Osteoblast (primary cell): ENCODE data around the gene PLCL2. TPM values are rescaled to one million over a fixed set of nuclear protein-coding genes. Genes with fewer than 3 reads are reported as not detected.
A peak's percentile ranks its signal among the peaks of the same experiment; 100 is the strongest.
"Not testable (repeated sequence)": the region's sequence is repeated elsewhere in the genome, so short reads cannot be mapped to it uniquely, and the experiment has no call there.

Source experiments
- DNase-seq: peaks from one replicate; pipeline ENCODE4 v3.0.0; 2011; ENCODE audit warnings: low spot score, mixed read lengths; ENCODE audit not compliant: insufficient read length; ENCODE audit errors: missing footprints
- H2AFZ ChIP-seq: 2 replicates; pipeline ENCODE4 v1.6.0; 2011; ENCODE audit warnings: mild to moderate bottlenecking, low read length
- H3K27ac ChIP-seq: 2 replicates; pipeline ENCODE4 v1.5.1; 2011; ENCODE audit warnings: mild to moderate bottlenecking, low read depth, low read length, moderate library complexity
- H3K27me3 ChIP-seq: 2 replicates; pipeline ENCODE4 v1.6.0; 2012; ENCODE audit warnings: mild to moderate bottlenecking, control low read depth, inconsistent platforms, low read length, moderate library complexity; ENCODE audit not compliant: insufficient read depth
- H3K36me3 ChIP-seq: 2 replicates; pipeline ENCODE4 v1.5.1; 2011; ENCODE audit warnings: mild to moderate bottlenecking, low read length, control low read depth, moderate library complexity; ENCODE audit not compliant: insufficient read depth
- H3K4me1 ChIP-seq: 2 replicates; pipeline ENCODE4 v1.5.1; 2011; ENCODE audit warnings: mild to moderate bottlenecking, low read length, control low read depth, moderate library complexity; ENCODE audit not compliant: insufficient read depth
- H3K4me2 ChIP-seq: 2 replicates; pipeline ENCODE4 v1.6.0; 2011; ENCODE audit warnings: mild to moderate bottlenecking, low read length; ENCODE audit not compliant: insufficient read depth
- H3K4me3 ChIP-seq: fragments of 200-600 bp; sonication (generic); 3 replicates; pipeline ENCODE4 v1.5.1; 2012; ENCODE audit warnings: mild to moderate bottlenecking, low read length, inconsistent platforms; ENCODE audit not compliant: insufficient read depth
- H3K79me2 ChIP-seq: 2 replicates; pipeline ENCODE4 v1.6.0; 2012; ENCODE audit warnings: mild to moderate bottlenecking, low read length, control low read depth, inconsistent platforms; ENCODE audit not compliant: insufficient read depth
- H3K9me3 ChIP-seq: 2 replicates; pipeline ENCODE4 v1.5.1; 2011; ENCODE audit warnings: low read depth, low read length, control low read depth
- H4K20me1 ChIP-seq: 2 replicates; pipeline ENCODE4 v1.6.0; 2012; ENCODE audit warnings: mild to moderate bottlenecking, low read length, control low read depth; ENCODE audit not compliant: insufficient read depth
- total RNA-seq: library from RNA; depleted of rRNA; stranded (reverse); fragments of >200 nt; gene quantifications from 2 replicates; pipeline ENCODE4 v1.2.3, GENCODE V29; 2012
- TF ChIP-seq, protein P1 (sequence below): IDR thresholded peaks from 2 replicates; pipeline ENCODE4 v1.5.1; 2011; ENCODE audit warnings: mild to moderate bottlenecking, low read depth, low read length, moderate library complexity; ENCODE audit errors: extremely low read depth

The PLCL2 gene
- total RNA-seq, 1 donor: 5.1 TPM

DNA sequence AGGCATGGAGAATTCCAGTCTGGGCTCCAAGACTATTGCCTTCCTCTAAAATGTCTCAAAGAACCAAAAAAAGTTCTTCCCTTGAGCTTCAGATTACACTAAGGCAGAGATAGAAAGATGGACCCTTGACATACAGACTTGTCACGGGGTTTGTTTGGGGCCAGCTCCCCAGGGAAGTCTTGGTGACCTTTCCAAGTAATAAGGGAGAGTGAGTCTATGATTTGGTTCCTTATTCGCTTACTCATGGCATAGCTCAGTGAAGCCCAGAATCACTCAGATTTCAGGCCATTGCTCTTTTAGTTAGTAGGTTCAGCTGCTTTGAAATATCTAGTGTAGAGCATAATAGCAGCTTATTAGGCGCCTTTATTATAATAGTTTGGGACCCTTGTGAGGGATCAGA lies 90.3 kb downstream of the PLCL2 start:
- no peak for DNase-seq
- Histone ChIP-seq H2AFZ (no peak overlapping the region), H3K36me3 (no peaks in the 10 kb centered on the region), H3K4me3 (no peak overlapping the region), H4K20me1 (no peaks in the 10 kb centered on the region), H3K4me2 (no peak overlapping the region), H3K9me3 (no peaks in the 10 kb centered on the region), H3K4me1 (peaks cover 11% of the 10 kb centered on the region), H3K27ac (no peak overlapping the region), H3K27me3 (no peaks in the 10 kb centered on the region), H3K79me2 (no peaks in the 10 kb centered on the region)
- TF ChIP-seq, protein P1, sequence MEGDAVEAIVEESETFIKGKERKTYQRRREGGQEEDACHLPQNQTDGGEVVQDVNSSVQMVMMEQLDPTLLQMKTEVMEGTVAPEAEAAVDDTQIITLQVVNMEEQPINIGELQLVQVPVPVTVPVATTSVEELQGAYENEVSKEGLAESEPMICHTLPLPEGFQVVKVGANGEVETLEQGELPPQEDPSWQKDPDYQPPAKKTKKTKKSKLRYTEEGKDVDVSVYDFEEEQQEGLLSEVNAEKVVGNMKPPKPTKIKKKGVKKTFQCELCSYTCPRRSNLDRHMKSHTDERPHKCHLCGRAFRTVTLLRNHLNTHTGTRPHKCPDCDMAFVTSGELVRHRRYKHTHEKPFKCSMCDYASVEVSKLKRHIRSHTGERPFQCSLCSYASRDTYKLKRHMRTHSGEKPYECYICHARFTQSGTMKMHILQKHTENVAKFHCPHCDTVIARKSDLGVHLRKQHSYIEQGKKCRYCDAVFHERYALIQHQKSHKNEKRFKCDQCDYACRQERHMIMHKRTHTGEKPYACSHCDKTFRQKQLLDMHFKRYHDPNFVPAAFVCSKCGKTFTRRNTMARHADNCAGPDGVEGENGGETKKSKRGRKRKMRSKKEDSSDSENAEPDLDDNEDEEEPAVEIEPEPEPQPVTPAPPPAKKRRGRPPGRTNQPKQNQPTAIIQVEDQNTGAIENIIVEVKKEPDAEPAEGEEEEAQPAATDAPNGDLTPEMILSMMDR: no peak

DNA sequence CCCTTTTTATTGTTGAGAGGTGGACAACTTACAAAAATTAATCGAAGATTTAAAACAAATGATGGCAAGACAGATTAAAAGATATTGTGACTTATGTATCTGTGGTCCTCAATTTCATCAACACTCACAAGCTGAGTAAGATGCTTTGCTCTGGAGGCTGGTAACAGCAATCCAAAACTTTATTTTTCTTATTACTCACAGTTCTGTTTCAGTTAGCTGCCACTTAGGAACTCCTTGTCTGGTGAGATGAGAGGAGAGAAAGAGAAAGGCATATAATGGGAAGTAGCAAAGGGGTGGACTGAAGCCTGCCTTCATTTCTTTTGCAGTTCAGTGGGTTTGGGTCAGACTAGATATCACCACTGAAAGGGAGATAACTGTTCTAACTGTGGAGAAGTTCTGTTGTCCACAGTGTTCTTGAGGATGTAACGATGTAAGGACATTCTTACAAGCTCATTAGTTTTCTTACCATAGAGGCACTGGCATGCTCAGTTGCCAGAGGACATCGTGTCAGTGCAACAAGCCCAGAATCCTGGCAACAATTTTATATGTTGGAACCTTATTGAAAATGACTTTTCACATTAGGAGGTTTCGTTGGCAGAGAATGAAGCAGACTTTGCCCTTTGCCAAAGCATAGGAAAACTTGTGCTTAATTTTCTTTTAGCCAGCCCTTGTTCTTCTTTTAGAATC lies 93.6 kb downstream of the PLCL2 start:
- Histone ChIP-seq H3K79me2 (no peaks in the 10 kb centered on the region), H2AFZ (peak overlapping the region; percentile 50), H4K20me1 (no peaks in the 10 kb centered on the region), H3K36me3 (no peaks in the 10 kb centered on the region), H3K27me3 (no peaks in the 10 kb centered on the region), H3K27ac (no peak overlapping the region), H3K9me3 (no peaks in the 10 kb centered on the region), H3K4me2 (peak overlapping the region; percentile 50), H3K4me3 (peak overlapping the region; percentile 31), H3K4me1 (peaks cover 11% of the 10 kb centered on the region)
- DNase-seq: peak; percentile 95
- TF ChIP-seq, protein P1: no peak

- Histone ChIP-seq H3K36me3 (no peaks in the 10 kb centered on the region), H3K4me1 (peaks cover 11% of the 10 kb centered on the region), H4K20me1 (no peaks in the 10 kb centered on the region), H3K27ac (no peak overlapping the region), H3K4me3 (no peak overlapping the region), H3K9me3 (no peaks in the 10 kb centered on the region), H3K4me2 (no peak overlapping the region), H3K27me3 (no peaks in the 10 kb centered on the region), H3K79me2 (no peaks in the 10 kb centered on the region), H2AFZ (no peak overlapping the region)
- TF ChIP-seq, protein P1: no peak
- DNase-seq: no peak
These were observed 94.1 kb downstream of the PLCL2 start for GRCh38 chr3:16978921-16979271.

- not testable (repeated sequence) for H3K4me3 ChIP-seq, H3K9me3 ChIP-seq, H2AFZ ChIP-seq, H3K27ac ChIP-seq, DNase-seq, H3K4me2 ChIP-seq, H3K27me3 ChIP-seq, H3K79me2 ChIP-seq, H3K36me3 ChIP-seq, H4K20me1 ChIP-seq
- H3K4me1 ChIP-seq: peaks cover 11% of the 10 kb centered on the region
These were observed 95.2 kb downstream of the PLCL2 start for GRCh38 chr3:16979769-16980515.

DNA sequence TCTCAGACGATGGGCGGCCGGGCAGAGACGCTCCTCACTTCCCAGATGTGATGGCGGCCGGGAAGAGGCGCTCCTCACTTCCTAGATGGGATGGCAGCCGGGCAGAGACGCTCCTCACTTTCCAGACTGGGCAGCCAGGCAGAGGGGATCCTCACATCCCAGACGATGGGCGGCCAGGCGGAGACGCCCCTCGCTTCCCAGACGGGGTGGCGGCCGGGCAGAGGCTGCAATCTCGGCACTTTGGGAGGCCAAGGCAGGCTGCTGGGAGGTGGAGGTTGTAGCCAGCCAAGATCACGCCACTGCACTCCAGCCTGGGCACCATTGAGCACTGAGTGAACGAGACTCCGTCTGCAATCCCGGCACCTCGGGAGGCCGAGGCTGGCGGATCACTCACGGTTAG lies 95.8 kb downstream of the PLCL2 start:
- DNase-seq, H3K4me3 ChIP-seq, H3K9me3 ChIP-seq: not testable (repeated sequence)

More for the DNA sequence above, 95.8 kb downstream of the PLCL2 start:
- H3K27ac ChIP-seq, H2AFZ ChIP-seq, H3K27me3 ChIP-seq, H3K79me2 ChIP-seq, H3K4me2 ChIP-seq, H4K20me1 ChIP-seq, H3K36me3 ChIP-seq: not testable (repeated sequence)
- peaks cover 11% of the 10 kb centered on the region for H3K4me1 ChIP-seq
